IMR-90 (cell line): ENCODE results near the gene CACNA2D3. TPM values are rescaled to one million over a fixed set of nuclear protein-coding genes. Genes with fewer than 3 reads are reported as not detected.

Experiments
- ATAC-seq: fragments of 200-7000 bp; cut with Tn5 transposase; 2 replicates; pipeline ENCODE4 v1.9.1; 2020; ENCODE audit warnings: low read depth, mild to moderate bottlenecking, moderate library complexity
- BruUV-seq: library from RNA; stranded (reverse); fragments of 400-500 nt; replicated peaks from 2 replicates; lab custom pipeline; 2021; lab: Mats Ljungman, UMichigan
- CTCF ChIA-PET: fragments of 300-600 bp; formaldehyde crosslinking; extraction: SDS; loops from one replicate; lab custom pipeline; 2021; ENCODE audit warnings: antibody characterized with exemption; lab: Yijun Ruan, JAX
- POLR2A ChIA-PET: fragments of 300-600 bp; sonication (Branson Sonifier 250); formaldehyde crosslinking; loops from one replicate; lab custom pipeline; 2022; ENCODE audit warnings: antibody characterized with exemption; ENCODE audit not compliant: unreplicated experiment; lab: Charles Lee
- DNase-seq: peaks from one replicate; pipeline ENCODE4 v3.0.0; 2013
- H2AFZ ChIP-seq: replicated peaks from 2 replicates; pipeline ENCODE3; 2013; ENCODE audit warnings: low read length, mild to moderate bottlenecking; ENCODE audit not compliant: poor library complexity
- H2AK5ac ChIP-seq: 2 replicates; pipeline ENCODE4 v1.6.1; 2013; ENCODE audit warnings: low read depth, low read length, inconsistent platforms
- H2AK9ac ChIP-seq: replicated peaks from 2 replicates; pipeline ENCODE3; 2013; ENCODE audit warnings: mild to moderate bottlenecking, low read depth, low read length, moderate library complexity; ENCODE audit not compliant: poor library complexity
- H2BK120ac ChIP-seq: 2 replicates; pipeline ENCODE4 v1.6.1; 2013; ENCODE audit warnings: low read depth, low read length, inconsistent platforms
- H2BK15ac ChIP-seq: 3 replicates; pipeline ENCODE4 v1.6.1; 2013; ENCODE audit warnings: low read depth, low read length, inconsistent platforms
- H2BK20ac ChIP-seq: 2 replicates; pipeline ENCODE4 v1.6.1; 2013; ENCODE audit warnings: low read depth, mild to moderate bottlenecking, inconsistent platforms, low read length, moderate library complexity
- H2BK5ac ChIP-seq: 2 replicates; pipeline ENCODE4 v1.6.1; 2013; ENCODE audit warnings: mild to moderate bottlenecking, low read depth, low read length, inconsistent platforms; ENCODE audit not compliant: poor library complexity, severe bottlenecking
- H3K14ac ChIP-seq: replicated peaks from 2 replicates; pipeline ENCODE4 v1.6.1; 2013; ENCODE audit warnings: low read depth, low read length, inconsistent platforms
- H3K18ac ChIP-seq: 2 replicates; pipeline ENCODE4 v1.6.1; 2013; ENCODE audit warnings: low read depth, low read length, control low read depth
- H3K23ac ChIP-seq: 2 replicates; pipeline ENCODE4 v1.6.1; 2013; ENCODE audit warnings: low read depth, low read length, inconsistent platforms
- H3K27ac ChIP-seq: 2 replicates; pipeline ENCODE4 v1.5.1; 2013; ENCODE audit warnings: mild to moderate bottlenecking, control low read depth, low read length; ENCODE audit not compliant: insufficient read depth
- H3K27me3 ChIP-seq: 2 replicates; pipeline ENCODE4 v1.6.1; 2013; ENCODE audit warnings: low read length; ENCODE audit not compliant: control insufficient read depth, insufficient read depth
- H3K36me3 ChIP-seq: 2 replicates; pipeline ENCODE4 v1.6.1; 2013; ENCODE audit warnings: low read length, mixed read lengths; ENCODE audit not compliant: control insufficient read depth, insufficient read depth
- H3K4ac ChIP-seq: 2 replicates; pipeline ENCODE4 v1.6.1; 2013; ENCODE audit warnings: low read depth, low read length, inconsistent platforms
- H3K4me1 ChIP-seq: 2 replicates; pipeline ENCODE4 v1.6.1; 2013; ENCODE audit warnings: low read length, mixed read lengths; ENCODE audit not compliant: control insufficient read depth, insufficient read depth
- H3K4me2 ChIP-seq: 2 replicates; pipeline ENCODE4 v1.6.1; 2013; ENCODE audit warnings: low read depth, mild to moderate bottlenecking, control low read depth, low read length, moderate library complexity
- H3K4me3 ChIP-seq: 2 replicates; pipeline ENCODE4 v1.5.1; 2013; ENCODE audit warnings: low read depth, mild to moderate bottlenecking, control low read depth, low read length, moderate library complexity; ENCODE audit not compliant: insufficient read depth
- H3K56ac ChIP-seq: 2 replicates; pipeline ENCODE4 v1.6.1; 2013; ENCODE audit warnings: low read length, inconsistent platforms; ENCODE audit not compliant: insufficient read depth; ENCODE audit errors: extremely low read depth
- H3K79me1 ChIP-seq, 2 experiments: 2 replicates each; pipeline ENCODE4 v1.6.1; 2013; ENCODE audit warnings: low read length in 2 of 2, inconsistent platforms in 1 of 2, low read depth in 1 of 2
- H3K9ac ChIP-seq: 2 replicates; pipeline ENCODE4 v1.6.1; 2013; ENCODE audit warnings: low read depth, low read length, control low read depth
- H3K9me1 ChIP-seq: 2 replicates; pipeline ENCODE4 v1.6.1; 2013; ENCODE audit warnings: low read length, inconsistent platforms; ENCODE audit not compliant: insufficient read depth
- H3K9me3 ChIP-seq: 2 replicates; pipeline ENCODE4 v1.6.1; 2013; ENCODE audit warnings: low read length; ENCODE audit not compliant: control insufficient read depth, insufficient read depth
- H4K20me1 ChIP-seq: 2 replicates; pipeline ENCODE4 v1.6.1; 2013; ENCODE audit warnings: low read length, inconsistent platforms; ENCODE audit not compliant: insufficient read depth
- H4K5ac ChIP-seq: 2 replicates; pipeline ENCODE4 v1.6.1; 2013; ENCODE audit warnings: mild to moderate bottlenecking, low read depth, low read length, control low read depth
- H4K8ac ChIP-seq, 2 experiments: 2 replicates each; pipeline ENCODE4 v1.6.1; 2013; ENCODE audit warnings: low read depth in 2 of 2, low read length in 2 of 2, control low read depth in 1 of 2, inconsistent platforms in 1 of 2
- H4K91ac ChIP-seq: 2 replicates; pipeline ENCODE4 v1.6.1; 2013; ENCODE audit warnings: low read depth, low read length, inconsistent platforms; ENCODE audit not compliant: insufficient read depth
- BHLHE40 ChIP-seq: fragments of 150-350 bp; IDR thresholded peaks from 2 replicates; pipeline ENCODE4 v1.6.1; 2016; ENCODE audit warnings: mild to moderate bottlenecking, low read depth, low read length
- CEBPB ChIP-seq: IDR thresholded peaks from 2 replicates; pipeline ENCODE4 v1.6.1; 2012; ENCODE audit warnings: low read depth, low read length, improper control_type of control experiment
- CHD1 ChIP-seq: IDR thresholded peaks from 2 replicates; pipeline ENCODE4 v1.6.1; 2012; ENCODE audit warnings: low read depth, low read length, improper control_type of control experiment
- MAFK ChIP-seq: IDR thresholded peaks from 2 replicates; pipeline ENCODE4 v1.6.1; 2012; ENCODE audit warnings: low read depth, low read length, improper control_type of control experiment
- MAZ ChIP-seq: IDR thresholded peaks from 2 replicates; pipeline ENCODE4 v1.6.1; 2012; ENCODE audit warnings: low read depth, mild to moderate bottlenecking, low read length, improper control_type of control experiment, moderate library complexity, borderline replicate concordance
- MXI1 ChIP-seq: IDR thresholded peaks from 2 replicates; pipeline ENCODE4 v1.6.1; 2012; ENCODE audit warnings: low read depth, mild to moderate bottlenecking, low read length, moderate library complexity, borderline replicate concordance
- NFE2L2 ChIP-seq: fragments of 150-350 bp; IDR thresholded peaks from 2 replicates; pipeline ENCODE4 v1.6.1; 2016; ENCODE audit warnings: low read depth, mild to moderate bottlenecking, low read length
- POLR2A ChIP-seq: IDR thresholded peaks from 2 replicates; pipeline ENCODE4 v1.6.1; 2012; ENCODE audit warnings: mild to moderate bottlenecking, low read depth, low read length
- RCOR1 ChIP-seq: IDR thresholded peaks from 2 replicates; pipeline ENCODE4 v1.6.1; 2012; ENCODE audit warnings: mild to moderate bottlenecking, low read length, improper control_type of control experiment; ENCODE audit not compliant: insufficient replicate concordance
- RFX5 ChIP-seq: IDR thresholded peaks from 2 replicates; pipeline ENCODE4 v1.8.0; 2012; ENCODE audit warnings: low read depth, mild to moderate bottlenecking, low read length, moderate library complexity
- SMC3 ChIP-seq: fragments of 150-350 bp; IDR thresholded peaks from 2 replicates; pipeline ENCODE4 v1.6.1; 2016; ENCODE audit warnings: low read depth, mild to moderate bottlenecking, antibody characterized with exemption, low read length, moderate library complexity
- USF2 ChIP-seq: fragments of 150-350 bp; IDR thresholded peaks from 2 replicates; pipeline ENCODE4 v1.6.1; 2017; ENCODE audit warnings: mild to moderate bottlenecking, antibody characterized with exemption, low read length, low read depth
- WGBS, 2 experiments: methylation state at CpG; one replicate each; pipeline versions ENCODE4 v1.1.5 to v1.1.7; 2013; ENCODE audit warnings: missing lambda C conversion rate in 2 of 2; ENCODE audit not compliant: insufficient read length in 1 of 2; ENCODE audit errors: extremely low coverage in 2 of 2; 5-methylcytosine and 5-hydroxymethylcytosine counted together
- dilution Hi-C: fragments of 300-500 bp; cut with HindIII; formaldehyde crosslinking; loops from one replicate; pipeline ENCODE4 v1.14.3; 2018; ENCODE audit warnings: low sequenced_read_pairs; ENCODE audit not compliant: unreplicated experiment
- in situ Hi-C: fragments of 300-500 bp; cut with MboI; formaldehyde crosslinking; loops from 3 replicates; pipeline ENCODE4 v1.14.3; 2019; ENCODE audit warnings: low sequenced_read_pairs, inconsistent platforms, mixed read lengths
- intact Hi-C: fragments of 100-400 bp; cut with micrococcal nuclease; formaldehyde crosslinking; loops from 2 replicates; pipeline ENCODE4 v1.10.0; 2022
- polyA plus RNA-seq, 3 experiments: library from polyadenylated mRNA; depleted of rRNA; stranded (reverse); fragments of >200 nt; gene quantifications; 2 replicates each; pipeline ENCODE4 v1.2.3, GENCODE V29; 2012; ENCODE audit warnings: low replicate concordance in 1 of 3
- total RNA-seq: library from RNA; depleted of rRNA; stranded (reverse); fragments of >200 nt; gene quantifications from 2 replicates; pipeline ENCODE4 v1.2.3, GENCODE V29; 2012
- TF ChIP-seq, protein P1 (sequence below): conservative IDR thresholded peaks from 2 replicates; pipeline ENCODE4 v1.5.1; 2012; ENCODE audit warnings: mild to moderate bottlenecking, low read depth, low read length, improper control_type of control experiment

Gene CACNA2D3
- total and polyA plus RNA-seq, 2 of the 4 experiments (the other 2 are of a cell fraction), result 0.36 to 0.41 TPM

DNA sequence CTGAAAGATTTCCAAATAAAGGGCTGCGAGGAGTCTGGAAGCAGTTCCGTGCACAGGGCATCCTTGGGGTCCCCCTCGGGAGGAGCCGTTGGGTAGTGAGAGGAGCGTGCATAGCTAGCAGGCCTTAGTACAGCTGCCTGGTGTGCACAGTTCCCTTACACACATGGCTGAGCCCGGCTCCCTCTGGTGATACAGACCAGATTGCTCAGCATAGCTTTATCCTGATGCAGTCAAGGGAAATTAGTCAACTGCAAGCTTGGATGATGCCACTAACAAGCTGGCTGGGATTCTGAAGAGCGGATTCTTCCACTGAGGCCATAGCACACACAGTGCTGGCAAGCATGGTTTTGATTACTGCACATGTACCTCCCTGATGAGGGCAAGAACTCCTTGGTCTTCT lies 456.1 kb downstream of the CACNA2D3 start:
- Histone ChIP-seq H2AK5ac (no peak overlapping the region), H2BK120ac (no peak overlapping the region), H2BK20ac (no peak overlapping the region), H2AFZ (no peak overlapping the region), H3K18ac (no peak overlapping the region), H3K4me2 (no peak overlapping the region), H3K27ac (no peak overlapping the region), H4K20me1 (no peaks in the 10 kb centered on the region), H2BK15ac (no peak overlapping the region), H4K5ac (no peak overlapping the region), H3K14ac (no peak overlapping the region), H3K56ac (no peak overlapping the region), H3K79me1 (no peaks in the 10 kb centered on the region), H3K4me1 (no peaks in the 10 kb centered on the region), H3K9ac (no peak overlapping the region), H2BK5ac (no peak overlapping the region), H3K9me1 (no peaks in the 10 kb centered on the region), H4K8ac (no peak overlapping the region), H3K4me3 (no peak overlapping the region), H3K36me3 (no peaks in the 10 kb centered on the region), H3K23ac (no peak overlapping the region), H3K27me3 (no peaks in the 10 kb centered on the region), H3K9me3 (no peaks in the 10 kb centered on the region), H2AK9ac (peak overlapping the region; percentile 35), H4K91ac (no peak overlapping the region), H3K4ac (no peak overlapping the region)
- WGBS, 2 experiments, result 39% methylated on average over 2 of the region's 7 CpGs; no CpG with 5 or more reads in 1 of the 2 experiments
- ATAC-seq (no peak), DNase-seq (no peak)
- BruUV-seq, result no TSS peak
- TF ChIP-seq SMC3, result no peak
- TF ChIP-seq RFX5, result no peak
- no peak for TF ChIP-seq CEBPB
- TF ChIP-seq POLR2A, result no peak
- TF ChIP-seq RCOR1, result no peak
- TF ChIP-seq USF2, result no peak
- no peak for TF ChIP-seq MXI1
- no peak for TF ChIP-seq MAZ
- TF ChIP-seq BHLHE40, result no peak
- TF ChIP-seq CHD1, result no peak
- TF ChIP-seq, protein P1, sequence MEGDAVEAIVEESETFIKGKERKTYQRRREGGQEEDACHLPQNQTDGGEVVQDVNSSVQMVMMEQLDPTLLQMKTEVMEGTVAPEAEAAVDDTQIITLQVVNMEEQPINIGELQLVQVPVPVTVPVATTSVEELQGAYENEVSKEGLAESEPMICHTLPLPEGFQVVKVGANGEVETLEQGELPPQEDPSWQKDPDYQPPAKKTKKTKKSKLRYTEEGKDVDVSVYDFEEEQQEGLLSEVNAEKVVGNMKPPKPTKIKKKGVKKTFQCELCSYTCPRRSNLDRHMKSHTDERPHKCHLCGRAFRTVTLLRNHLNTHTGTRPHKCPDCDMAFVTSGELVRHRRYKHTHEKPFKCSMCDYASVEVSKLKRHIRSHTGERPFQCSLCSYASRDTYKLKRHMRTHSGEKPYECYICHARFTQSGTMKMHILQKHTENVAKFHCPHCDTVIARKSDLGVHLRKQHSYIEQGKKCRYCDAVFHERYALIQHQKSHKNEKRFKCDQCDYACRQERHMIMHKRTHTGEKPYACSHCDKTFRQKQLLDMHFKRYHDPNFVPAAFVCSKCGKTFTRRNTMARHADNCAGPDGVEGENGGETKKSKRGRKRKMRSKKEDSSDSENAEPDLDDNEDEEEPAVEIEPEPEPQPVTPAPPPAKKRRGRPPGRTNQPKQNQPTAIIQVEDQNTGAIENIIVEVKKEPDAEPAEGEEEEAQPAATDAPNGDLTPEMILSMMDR, result no peak
- no peak for TF ChIP-seq MAFK
- TF ChIP-seq NFE2L2, result no peak
- ChIA-PET POLR2A (no interaction called here), CTCF (no interaction called here)
- in situ Hi-C loops (no loop called here), intact Hi-C loops (no loop called here), dilution Hi-C loops (no loop called here)
